ENCODE measurements around the gene GJA3.

GJA3 gene

DNA sequence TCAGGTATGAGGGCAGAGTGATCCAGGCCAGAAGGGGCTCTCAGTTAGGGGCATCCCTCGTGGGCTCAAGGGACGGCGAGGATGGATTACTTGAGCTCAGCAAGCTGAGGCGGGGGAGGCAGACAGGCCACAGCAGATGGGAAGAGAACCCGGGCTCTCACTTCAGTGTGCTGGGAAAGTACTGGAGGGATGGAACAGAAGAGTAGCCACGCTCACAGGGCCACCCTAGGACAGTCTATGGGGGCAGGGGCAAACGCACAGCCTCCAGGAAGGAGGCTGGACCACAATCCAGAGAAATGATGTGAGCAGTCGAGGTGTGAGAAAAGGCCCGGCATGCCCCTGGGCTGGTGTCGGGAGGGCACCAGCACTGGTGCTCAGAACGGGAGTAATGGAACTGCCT, 9.2 kb downstream of the GJA3 start:
- TF ChIP-seq CTCF (IDR thresholded peaks at IDR 0.05) = no peak

GRCh38 chr13:20151016-20151415, 9.8 kb downstream of the GJA3 start:
- TF ChIP-seq CTCF (IDR thresholded peaks at IDR 0.05) = no peak

DNA sequence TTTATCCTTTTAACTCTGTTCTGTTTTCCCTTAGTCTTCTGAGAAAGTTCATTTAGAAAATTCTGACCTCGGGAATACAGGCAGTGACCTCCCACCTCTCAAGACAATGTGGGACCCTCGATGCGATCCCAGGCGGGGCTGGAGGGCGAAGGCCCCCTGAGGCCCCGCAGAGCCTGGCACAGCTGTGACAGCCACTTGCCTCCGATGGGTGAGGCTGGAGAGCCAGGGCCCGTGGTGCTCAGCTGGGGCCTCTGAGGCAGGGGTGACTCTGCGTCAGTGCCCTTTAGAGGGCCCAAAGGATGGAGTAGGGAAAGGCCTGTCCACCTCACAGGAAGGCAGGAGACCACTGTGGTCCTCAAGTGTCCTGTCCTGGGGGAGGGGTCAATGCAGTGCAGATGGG, 10.3 kb downstream of the GJA3 start:
- no peak for TF ChIP-seq CTCF (IDR thresholded peaks at IDR 0.05)

DNA sequence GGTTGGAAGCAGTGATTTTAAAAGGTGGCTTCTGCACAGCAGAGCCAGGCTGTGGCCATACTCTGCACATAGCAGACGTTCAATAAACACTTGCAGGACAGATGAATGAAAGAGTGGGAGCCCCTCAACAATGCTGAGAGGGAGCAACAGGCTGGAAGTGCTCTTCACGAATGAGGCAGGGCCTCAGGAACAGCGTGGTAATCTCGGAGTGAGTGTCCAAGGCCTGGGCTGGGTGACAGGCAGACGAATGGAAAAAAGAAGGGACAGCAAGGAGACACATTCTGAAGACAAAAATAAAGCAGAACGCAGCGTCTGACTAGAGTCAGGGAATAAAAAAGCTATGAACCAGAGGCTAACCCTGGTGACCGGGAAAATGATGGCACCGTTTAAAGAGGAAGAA, 11.1 kb downstream of the GJA3 start:
- TF ChIP-seq CTCF (IDR thresholded peaks at IDR 0.05) = no peak

GRCh38 chr13:20148501-20149183, 12.2 kb downstream of the GJA3 start:
- no peak for TF ChIP-seq CTCF (IDR thresholded peaks at IDR 0.05)

GRCh38 chr13:20146381-20146780, 14.5 kb downstream of the GJA3 start:
- TF ChIP-seq CTCF (IDR thresholded peaks at IDR 0.05) = no peak

- TF ChIP-seq CTCF (IDR thresholded peaks at IDR 0.05) = no peak
These were observed 15.3 kb downstream of the GJA3 start for GRCh38 chr13:20145521-20145920.

All from LNCAP (cell line).